HL-60 (cell line): ENCODE data around the gene SPAAR.
A peak's percentile ranks its signal among the peaks of the same experiment; 100 is the strongest.

Experiments used
- DNase-seq, 2 experiments: peaks; one replicate each; pipeline ENCODE4 v3.0.0-alpha.2; 2010 to 2020; ENCODE audit warnings: low read depth in 1 of 2, low spot score in 1 of 2
- H3K27ac ChIP-seq: fragments of 250-450 bp; sonication (Bioruptor Pico); replicated peaks from 2 replicates; pipeline ENCODE4 v1.5.1; 2020; ENCODE audit warnings: mild to moderate bottlenecking, moderate library complexity
- H3K27me3 ChIP-seq: fragments of 250-450 bp; sonication (Bioruptor Pico); 2 replicates; pipeline ENCODE4 v1.5.1; 2021; ENCODE audit warnings: mild to moderate bottlenecking, moderate library complexity; ENCODE audit not compliant: insufficient read depth, poor library complexity, severe bottlenecking
- H3K4me3 ChIP-seq: replicated peaks from 2 replicates; pipeline ENCODE4 v1.5.1; 2011; ENCODE audit warnings: mild to moderate bottlenecking, control low read depth, low read length; ENCODE audit not compliant: insufficient read depth
- CTCF ChIP-seq: IDR thresholded peaks from one replicate; pipeline ENCODE4 v1.5.1; 2011; ENCODE audit warnings: low read length, control low read depth, inconsistent platforms; ENCODE audit not compliant: insufficient read depth
- GABPA ChIP-seq: IDR thresholded peaks from 2 replicates; pipeline ENCODE4 v1.6.1; 2012; ENCODE audit warnings: low read depth
- POLR2AphosphoS5 ChIP-seq: IDR thresholded peaks from 2 replicates; pipeline ENCODE4 v1.6.1; 2012; ENCODE audit warnings: low read depth
- REST ChIP-seq: IDR thresholded peaks from 2 replicates; pipeline ENCODE4 v1.6.1; 2012; ENCODE audit warnings: low read depth; ENCODE audit not compliant: insufficient replicate concordance
- SPI1 ChIP-seq: IDR thresholded peaks from 2 replicates; pipeline ENCODE4 v1.6.1; 2012; ENCODE audit warnings: low read depth, mild to moderate bottlenecking, borderline replicate concordance

SPAAR gene

GRCh38 chr9:35899021-35899420 lies 10.3 kb upstream of the SPAAR start:
- TF ChIP-seq SPI1 (no peak), POLR2AphosphoS5 (no peak), CTCF (no peak), GABPA (no peak), REST (no peak)
- no peak overlapping the region for H3K4me3 ChIP-seq
- H3K27me3 ChIP-seq, result peaks cover 9% of the 10 kb centered on the region
- no peak for DNase-seq
- no peak overlapping the region for H3K27ac ChIP-seq

- Histone ChIP-seq H3K4me3 (no peak overlapping the region), H3K27ac (no peak overlapping the region), H3K27me3 (peaks cover 11% of the 10 kb centered on the region)
- TF ChIP-seq CTCF (peak; percentile 43), POLR2AphosphoS5 (no peak)
- DNase-seq, result peak in 1 of 2 experiments; percentile 35
These were observed 6.2 kb upstream of the SPAAR start for GRCh38 chr9:35903049-35903448.

- Histone ChIP-seq H3K4me3 (no peak overlapping the region), H3K27ac (no peak overlapping the region), H3K27me3 (peaks cover 6% of the 10 kb centered on the region)
- no peak for TF ChIP-seq GABPA
- no peak for TF ChIP-seq REST
- TF ChIP-seq POLR2AphosphoS5, result no peak
- no peak for TF ChIP-seq SPI1
- no peak for TF ChIP-seq CTCF
- no peak for DNase-seq
These were observed 5.0 kb upstream of the SPAAR start for GRCh38 chr9:35904338-35904737.

- H3K27me3 ChIP-seq, result peaks cover 6% of the 10 kb centered on the region
- H3K4me3 ChIP-seq, result no peak overlapping the region
- H3K27ac ChIP-seq, result no peak overlapping the region
- DNase-seq, result no peak
- no peak for TF ChIP-seq POLR2AphosphoS5
- no peak for TF ChIP-seq GABPA
- no peak for TF ChIP-seq REST
- TF ChIP-seq SPI1, result no peak
- no peak for TF ChIP-seq CTCF
These were observed 4.1 kb upstream of the SPAAR start for GRCh38 chr9:35905051-35905781.
